Ovary (tissue), 9 donors: Measurements from ENCODE around the gene TMCO4. TPM values are rescaled to one million over a fixed set of nuclear protein-coding genes. Genes with fewer than 3 reads are reported as not detected.

Source experiments
- DNase-seq, 5 donors: peaks; one replicate each; pipeline ENCODE4 v3.0.0-alpha.2; 2019 to 2020
- H3K27ac ChIP-seq, 2 donors: fragments of 200-600 bp; one replicate each; pipeline versions ENCODE4 v1.5.1 to v1.8.0; 2019 to 2022
- H3K27me3 ChIP-seq: fragments of 200-600 bp; one replicate; pipeline ENCODE4 v1.8.0; 2022
- H3K36me3 ChIP-seq: fragments of 200-600 bp; sonication (generic); one replicate; pipeline ENCODE4 v1.5.1; 2019
- H3K4me1 ChIP-seq: one replicate; pipeline ENCODE4 v1.8.1; 2013; ENCODE audit warnings: mild to moderate bottlenecking, moderate library complexity; ENCODE audit not compliant: insufficient read depth
- H3K4me3 ChIP-seq: fragments of 200-600 bp; sonication (generic); one replicate; pipeline ENCODE4 v1.5.1; 2017
- H3K9me3 ChIP-seq, 2 donors: fragments of 200-600 bp in 1 of 2; sonication (generic) in 1 of 2; one replicate each; pipeline versions ENCODE4 v1.5.1 to v1.8.1; 2013 to 2019; ENCODE audit warnings: mild to moderate bottlenecking in 1 of 2, moderate library complexity in 1 of 2
- EP300 ChIP-seq: sonication (generic); formaldehyde crosslinking; IDR thresholded peaks from one replicate; pipeline ENCODE4 v1.6.1; 2017; ENCODE audit warnings: antibody characterized with exemption
- POLR2A ChIP-seq: fragments of 450-650 bp; IDR thresholded peaks from one replicate; pipeline ENCODE4 v1.6.1; 2017; ENCODE audit warnings: antibody characterized with exemption, mild to moderate bottlenecking, moderate library complexity
- WGBS, 3 donors: extraction: QIAGEN DNeasy Blood & Tissue Kit in 1 of 3; methylation state at CpG; one replicate each; pipeline versions ENCODE4 v1.1.5 to v1.1.7; 2013 to 2017; 5-methylcytosine and 5-hydroxymethylcytosine counted together
- intact Hi-C, 4 donors: fragments of 100-400 bp; cut with DNase I; formaldehyde crosslinking; loops; one replicate each; pipeline versions ENCODE4 v1.11.0 to v1.15.1; 2022 to 2023
- polyA plus RNA-seq, 2 donors: library from polyadenylated mRNA; stranded (reverse); fragments of 200-250 nt in 1 of 2; fragments of 350-450 nt in 1 of 2; fragmentation: Illumina TruSeq in 1 of 2; extraction: RNeasy Lipid Tissue Mini Kit (QIAGEN cat#74804) in 1 of 2; gene quantifications; one replicate each; pipeline ENCODE4 v1.2.3, GENCODE V29; 2013 to 2014
- total RNA-seq, 7 donors: library from RNA; depleted of rRNA in 2 of 7; stranded (reverse); fragments of >200 nt in 2 of 7; fragmentation: NEBNext Ultra II Directional in 3 of 7; extraction: Animal tissue kit (Norgen Biotek cat#: 25700) in 3 of 7; gene quantifications; one replicate each; pipeline versions ENCODE4 v1.1.0 to v1.2.4, GENCODE V29; 2016 to 2023
- TF ChIP-seq, protein P1 (sequence below), 3 donors: fragments of 450-650 bp in 2 of 3; fragments of 200-600 bp in 1 of 3; IDR thresholded peaks; one replicate each; pipeline versions ENCODE4 v1.5.1 to v1.8.0; 2016 to 2022; ENCODE audit warnings: antibody characterized with exemption in 3 of 3, mild to moderate bottlenecking in 1 of 3
- donor health status: DM: no; HTN: no; CAD: no; lungs with moderate emphysema.
- donor health status: DM: no; HTN: no; CAD: no.
- donor health status: Bipolar disorder and iron deficiency.
- donor health status: DM: yes; HTN: yes; CAD: no.
- donor health status: DM: no; HTN: no; CAD: no.
- donor health status: DM: yes; HTN: yes; CAD: no.

TMCO4 gene
- total and polyA plus RNA-seq, 9 donors = 14.2 to 26.0 (median 21.4) TPM

DNA sequence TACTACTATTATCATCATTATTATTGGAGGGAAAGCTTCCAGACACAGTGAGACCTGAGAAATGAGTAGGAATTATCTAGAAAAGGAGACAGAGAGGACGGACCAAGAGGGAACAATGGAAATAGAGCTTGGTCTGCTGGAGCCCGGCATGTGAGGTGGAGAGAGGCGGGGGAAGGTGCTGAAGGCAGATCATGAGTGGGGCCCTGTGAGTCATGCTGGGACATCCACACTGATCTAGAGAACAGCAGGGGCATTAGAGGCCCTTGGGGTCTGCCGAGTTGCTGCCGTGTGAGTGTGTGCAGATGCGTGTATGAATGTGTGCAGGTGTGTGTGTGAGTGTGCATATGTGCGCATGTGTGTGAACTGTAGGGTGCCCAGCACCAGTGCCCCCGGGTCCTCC is 65.7 kb downstream of the TMCO4 start:
- H3K4me1 ChIP-seq = no peaks in the 10 kb centered on the region
- H3K27ac ChIP-seq = no peak overlapping the region
- H3K4me3 ChIP-seq = no peak overlapping the region
- H3K9me3 ChIP-seq = peaks cover 0 to 5% of the 10 kb centered on the region in 2 donors
- no peaks in the 10 kb centered on the region for H3K36me3 ChIP-seq
- TF ChIP-seq EP300 (no peak), POLR2A (no peak)
- TF ChIP-seq, protein P1, sequence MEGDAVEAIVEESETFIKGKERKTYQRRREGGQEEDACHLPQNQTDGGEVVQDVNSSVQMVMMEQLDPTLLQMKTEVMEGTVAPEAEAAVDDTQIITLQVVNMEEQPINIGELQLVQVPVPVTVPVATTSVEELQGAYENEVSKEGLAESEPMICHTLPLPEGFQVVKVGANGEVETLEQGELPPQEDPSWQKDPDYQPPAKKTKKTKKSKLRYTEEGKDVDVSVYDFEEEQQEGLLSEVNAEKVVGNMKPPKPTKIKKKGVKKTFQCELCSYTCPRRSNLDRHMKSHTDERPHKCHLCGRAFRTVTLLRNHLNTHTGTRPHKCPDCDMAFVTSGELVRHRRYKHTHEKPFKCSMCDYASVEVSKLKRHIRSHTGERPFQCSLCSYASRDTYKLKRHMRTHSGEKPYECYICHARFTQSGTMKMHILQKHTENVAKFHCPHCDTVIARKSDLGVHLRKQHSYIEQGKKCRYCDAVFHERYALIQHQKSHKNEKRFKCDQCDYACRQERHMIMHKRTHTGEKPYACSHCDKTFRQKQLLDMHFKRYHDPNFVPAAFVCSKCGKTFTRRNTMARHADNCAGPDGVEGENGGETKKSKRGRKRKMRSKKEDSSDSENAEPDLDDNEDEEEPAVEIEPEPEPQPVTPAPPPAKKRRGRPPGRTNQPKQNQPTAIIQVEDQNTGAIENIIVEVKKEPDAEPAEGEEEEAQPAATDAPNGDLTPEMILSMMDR (IDR thresholded peaks at IDR 0.05) = no peak
- intact Hi-C loops = no loop called here
- whole genome bisulfite sequencing, 3 donors = 89 to 91% (median 90%) methylated on average over 8 of the region's 8 CpGs
- DNase-seq = no peak
- no peaks in the 10 kb centered on the region for H3K27me3 ChIP-seq

DNA sequence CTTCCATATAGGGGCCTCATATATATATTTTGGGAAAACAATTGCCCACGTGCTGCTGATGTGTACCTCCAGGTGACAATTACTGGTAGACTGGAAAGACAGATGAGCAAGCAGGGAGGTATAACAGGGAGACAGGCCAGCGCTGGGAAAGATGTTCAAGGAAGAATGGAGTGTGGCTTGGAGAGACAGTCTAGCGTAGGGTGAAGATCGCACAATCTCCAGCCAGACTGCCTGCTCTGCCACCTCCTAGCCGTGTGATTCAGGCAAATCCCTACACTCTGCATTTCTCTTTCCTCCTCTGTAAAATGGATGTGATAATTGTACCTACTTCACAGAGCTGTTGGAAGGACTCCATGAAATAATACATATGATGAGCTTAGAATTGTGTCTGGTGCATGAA is 66.1 kb downstream of the TMCO4 start:
- H3K4me1 ChIP-seq = no peaks in the 10 kb centered on the region
- no peak for DNase-seq

DNA sequence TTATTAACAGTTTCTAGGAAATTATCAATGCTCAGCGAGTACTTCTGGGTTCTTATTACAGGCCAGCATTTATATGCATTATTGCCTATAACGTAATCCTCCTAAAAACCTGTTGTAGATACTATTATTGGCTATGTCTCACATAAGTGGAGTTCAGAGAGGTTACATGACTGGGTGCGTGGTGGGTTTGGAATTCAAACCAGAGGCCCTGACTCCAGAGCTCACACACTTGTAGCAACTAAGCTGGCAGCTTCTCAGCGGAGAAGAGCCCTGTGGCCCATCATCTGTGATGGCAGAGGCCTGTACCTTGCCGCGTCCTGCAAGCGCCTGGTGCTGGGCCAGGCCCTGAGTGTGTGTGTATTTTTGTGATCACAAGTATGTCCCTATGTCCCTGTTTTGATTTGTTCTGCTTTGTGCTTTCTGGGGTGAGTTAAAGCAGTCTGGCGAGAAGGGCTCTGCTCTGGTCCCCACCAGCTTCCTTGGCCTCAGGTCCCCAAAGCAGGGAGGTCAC is 68.3 kb downstream of the TMCO4 start:
- no peak for TF ChIP-seq POLR2A
- Histone ChIP-seq H3K4me3 (no peak overlapping the region), H3K9me3 (peaks cover 0 to 5% of the 10 kb centered on the region in 2 donors), H3K27ac (no peak overlapping the region), H3K4me1 (no peaks in the 10 kb centered on the region), H3K36me3 (no peaks in the 10 kb centered on the region), H3K27me3 (no peaks in the 10 kb centered on the region)
- WGBS, 3 donors = 92 to 95% (median 94%) methylated on average over 8 of the region's 8 CpGs
- intact Hi-C loops = no loop called here
- DNase-seq = no peak

More for the DNA sequence above, 66.1 kb downstream of the TMCO4 start:
- intact Hi-C loops = no loop called here
- Histone ChIP-seq H3K4me3 (no peak overlapping the region), H3K27me3 (no peaks in the 10 kb centered on the region), H3K9me3 (peaks cover 0 to 5% of the 10 kb centered on the region in 2 donors), H3K27ac (no peak overlapping the region), H3K36me3 (no peaks in the 10 kb centered on the region)
- 93 to 97% (median 93%) methylated on average over 5 of the region's 5 CpGs for whole genome bisulfite sequencing, 3 donors
- TF ChIP-seq, protein P1 (IDR thresholded peaks at IDR 0.05) = no peak
- TF ChIP-seq EP300 (no peak), POLR2A (no peak)

DNA sequence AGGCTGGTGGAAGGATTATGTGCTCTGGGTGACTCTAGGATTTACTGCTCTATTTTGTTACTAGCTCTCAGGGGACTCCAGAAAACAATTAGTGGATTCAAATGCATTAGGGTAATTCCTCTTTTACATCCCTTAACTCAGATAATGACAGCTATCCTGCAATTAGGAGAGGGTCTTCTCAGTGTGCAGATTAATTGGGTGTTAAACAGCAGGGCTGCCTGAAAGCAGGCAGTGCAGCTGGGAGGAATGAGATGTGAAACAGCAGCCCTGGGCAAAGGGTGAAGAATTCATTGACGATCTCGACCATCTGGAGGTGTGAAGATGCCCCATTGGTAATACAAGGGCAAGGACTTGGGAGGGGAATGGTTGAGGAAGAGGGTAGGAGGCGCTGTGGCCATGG is 68.9 kb downstream of the TMCO4 start:
- H3K4me1 ChIP-seq = no peaks in the 10 kb centered on the region
- TF ChIP-seq, protein P1 (IDR thresholded peaks at IDR 0.05) = no peak
- no peak for TF ChIP-seq EP300
- no peak for TF ChIP-seq POLR2A
- no peaks in the 10 kb centered on the region for H3K36me3 ChIP-seq
- H3K27me3 ChIP-seq = no peaks in the 10 kb centered on the region
- no peak for DNase-seq
- no peak overlapping the region for H3K27ac ChIP-seq
- H3K4me3 ChIP-seq = no peak overlapping the region
- intact Hi-C loops = no loop called here
- H3K9me3 ChIP-seq = peaks cover 0 to 5% of the 10 kb centered on the region in 2 donors
- 64 to 72% (median 67%) methylated on average over 3 of the region's 3 CpGs for WGBS, 3 donors

DNA sequence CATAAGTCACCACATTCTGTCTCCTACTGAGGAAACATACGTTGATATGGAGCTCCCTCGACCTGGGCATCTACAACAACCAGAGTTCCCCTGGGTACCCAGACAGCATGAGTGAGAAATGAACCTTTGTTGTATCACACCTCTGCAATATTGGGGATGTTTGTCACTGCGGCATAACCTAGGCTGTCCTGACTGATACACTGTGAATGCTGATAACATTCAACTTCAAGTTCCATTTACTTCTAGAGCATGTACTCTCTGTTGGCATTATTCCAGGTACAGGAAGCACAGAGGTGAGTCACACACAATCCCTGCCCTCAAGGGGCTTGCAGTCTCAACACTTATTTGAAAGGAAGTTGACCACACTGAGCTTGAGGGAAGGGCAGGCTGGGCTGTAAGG is 69.5 kb downstream of the TMCO4 start:
- TF ChIP-seq, protein P1 (IDR thresholded peaks at IDR 0.05) = no peak
- TF ChIP-seq EP300 = no peak
- no peak for TF ChIP-seq POLR2A
- no peak overlapping the region for H3K4me3 ChIP-seq
- intact Hi-C loops = no loop called here
- no peak overlapping the region for H3K27ac ChIP-seq
- no peaks in the 10 kb centered on the region for H3K27me3 ChIP-seq
- 93 to 98% (median 96%) methylated on average over 3 of the region's 3 CpGs for WGBS, 3 donors
- no peaks in the 10 kb centered on the region for H3K4me1 ChIP-seq
- no peak for DNase-seq
- H3K9me3 ChIP-seq = peaks cover 0 to 5% of the 10 kb centered on the region in 2 donors
- H3K36me3 ChIP-seq = no peaks in the 10 kb centered on the region
